Vagina (tissue), 2 donors: ENCODE measurements around the gene USP12.
A peak's percentile ranks its signal among the peaks of the same experiment; 100 is the strongest.

Experiments used
- CTCF ChIP-seq, 3 experiments: fragments of 450-650 bp in 2 of 3; fragments of 200-600 bp in 1 of 3; sonication (generic) in 1 of 3; IDR thresholded peaks; one replicate each; pipeline ENCODE4 v1.5.1; 2017 to 2019; ENCODE audit warnings: antibody characterized with exemption in 3 of 3, mild to moderate bottlenecking in 2 of 3, moderate library complexity in 2 of 3
- POLR2A ChIP-seq, 2 donors: fragments of 450-650 bp; IDR thresholded peaks; one replicate each; pipeline ENCODE4 v1.6.1; 2017; ENCODE audit warnings: antibody characterized with exemption in 2 of 2, mild to moderate bottlenecking in 2 of 2, moderate library complexity in 2 of 2
- POLR2AphosphoS5 ChIP-seq, 2 donors: sonication (generic); formaldehyde crosslinking; IDR thresholded peaks; one replicate each; pipeline ENCODE4 v1.9.0; 2017; ENCODE audit warnings: antibody characterized with exemption in 2 of 2, mild to moderate bottlenecking in 2 of 2, low read depth in 1 of 2; ENCODE audit not compliant: insufficient read depth in 1 of 2

GRCh38 chr13:27194895-27195764, 23.5 kb upstream of the USP12 start:
- TF ChIP-seq CTCF (IDR thresholded peaks at IDR 0.05) (no peak), POLR2A (IDR thresholded peaks at IDR 0.05) (no peak), POLR2AphosphoS5 (IDR thresholded peaks at IDR 0.05; ENCODE audit: insufficient read depth in 1 of 2, low read depth in 1 of 2) (peak in 1 of 2 donors; percentile 73)
